Measurements from ENCODE around the gene PARVB.
A peak's percentile ranks its signal among the peaks of the same experiment; 100 is the strongest.

Gene PARVB

DNA sequence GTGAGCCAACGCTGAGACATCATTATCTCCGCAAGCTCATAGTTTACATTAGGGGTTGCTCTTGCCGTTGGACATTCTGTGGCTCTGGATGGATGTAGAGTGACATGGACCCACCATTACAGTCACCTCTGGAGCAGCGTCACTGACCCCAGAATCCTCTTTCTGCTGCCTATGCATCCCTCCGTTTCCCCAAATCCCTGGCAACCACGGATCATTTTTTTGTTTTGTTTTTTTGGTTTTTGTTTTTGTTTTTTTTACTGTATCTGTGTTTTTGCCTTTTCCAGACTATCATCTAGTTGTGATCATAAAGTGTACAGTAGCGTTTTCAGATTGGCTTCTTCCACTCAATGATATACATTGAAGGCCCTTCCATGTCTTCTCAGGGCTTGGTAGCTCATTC, 4.0 kb downstream of the PARVB start:
- no peak for DNase-seq (ENCODE audit: low spot score)

- DNase-seq (ENCODE audit: low spot score), result no peak
Observed at GRCh38 chr22:44029069-44029468, 5.0 kb downstream of the PARVB start.

- DNase-seq (ENCODE audit: low spot score), result no peak
Observed at GRCh38 chr22:44030051-44030701, 6.1 kb downstream of the PARVB start.

DNA sequence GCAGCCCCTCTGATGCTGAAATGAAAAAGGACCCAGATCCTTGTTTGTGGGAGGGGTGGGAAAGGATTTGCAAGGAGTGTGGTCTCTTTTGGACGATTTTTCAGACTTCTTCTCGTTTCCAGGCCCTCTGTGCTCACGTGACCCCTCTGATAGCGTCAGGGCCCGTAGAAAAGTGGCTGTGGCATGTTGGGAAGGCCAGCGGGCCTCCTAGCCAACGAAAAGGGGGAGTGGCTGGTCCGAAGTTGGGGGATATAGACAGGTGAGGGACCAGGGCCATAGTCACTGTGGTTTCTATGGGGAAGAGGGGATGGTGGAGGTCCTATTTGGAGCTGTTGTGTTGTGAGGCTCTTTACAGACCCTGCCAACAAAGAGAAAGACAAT, 6.6 kb downstream of the PARVB start:
- no peak for DNase-seq (ENCODE audit: low spot score)

DNA sequence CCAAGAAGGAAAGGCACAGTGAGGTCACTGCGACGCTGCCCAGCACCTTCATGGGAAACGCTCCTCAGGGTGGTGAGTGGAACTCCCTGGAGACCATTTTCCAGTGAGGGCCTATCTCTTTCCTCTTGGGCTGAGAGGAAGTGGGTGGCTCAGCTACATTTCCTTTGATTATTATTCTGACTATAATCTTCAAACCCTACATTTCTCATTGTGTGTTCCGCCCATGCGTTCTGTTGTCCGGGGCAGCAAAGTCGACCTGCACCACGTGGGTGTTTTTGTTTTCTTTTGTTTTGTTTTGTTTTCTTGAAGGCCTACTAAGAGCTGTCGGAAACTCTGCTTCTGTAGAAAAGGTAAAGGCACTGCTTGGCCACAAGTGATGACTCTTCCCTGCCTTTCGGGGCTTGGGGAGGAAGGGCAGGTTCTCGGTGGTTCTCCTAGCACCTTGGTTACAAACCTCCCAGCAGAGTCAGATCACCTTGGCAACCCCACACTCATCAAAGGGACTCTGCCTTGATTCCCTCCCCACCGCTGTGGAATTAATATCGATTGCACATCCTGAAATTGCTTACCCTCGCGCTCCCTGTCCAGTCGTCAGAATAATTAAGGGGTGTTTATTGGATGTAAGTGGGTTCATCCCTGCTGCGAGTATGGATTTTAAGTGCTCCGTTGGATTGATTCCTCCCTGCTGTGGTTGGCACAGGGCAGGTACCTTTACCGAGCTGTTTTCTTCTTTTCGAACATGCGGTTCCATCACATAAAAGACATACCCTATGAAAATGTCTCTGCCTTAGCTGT, 7.3 kb downstream of the PARVB start:
- no peak for DNase-seq (ENCODE audit: low spot score)

DNA sequence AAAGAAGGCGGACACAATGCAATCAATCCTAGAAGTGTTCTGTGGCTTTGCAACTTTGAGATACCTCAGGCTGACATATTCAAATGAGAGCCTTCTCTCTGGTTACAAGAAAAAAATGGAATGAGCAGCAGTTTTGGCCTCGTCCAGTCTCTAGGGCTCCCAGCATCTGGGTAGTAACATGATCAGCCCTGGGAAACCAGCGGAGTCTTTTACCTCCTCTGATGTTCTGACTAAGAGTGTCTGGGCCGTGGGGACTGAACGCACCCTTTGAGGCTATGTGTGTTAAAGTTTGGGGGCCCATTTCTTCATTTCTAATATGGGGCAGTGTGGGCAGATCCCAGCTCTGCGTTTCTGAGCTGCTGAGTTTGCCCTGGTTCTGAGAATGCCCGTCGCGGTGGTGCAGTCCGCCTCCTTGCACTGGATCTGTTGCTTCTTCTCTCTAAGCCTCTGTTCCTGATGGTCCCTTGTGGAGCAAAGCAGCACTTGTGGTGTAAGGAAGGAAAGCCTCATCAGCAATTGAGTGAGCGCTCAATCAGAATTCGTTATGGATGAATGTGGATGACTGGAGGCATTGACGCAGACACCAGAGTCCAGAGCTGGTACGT, 8.1 kb downstream of the PARVB start:
- no peak for DNase-seq (ENCODE audit: low spot score)

DNA sequence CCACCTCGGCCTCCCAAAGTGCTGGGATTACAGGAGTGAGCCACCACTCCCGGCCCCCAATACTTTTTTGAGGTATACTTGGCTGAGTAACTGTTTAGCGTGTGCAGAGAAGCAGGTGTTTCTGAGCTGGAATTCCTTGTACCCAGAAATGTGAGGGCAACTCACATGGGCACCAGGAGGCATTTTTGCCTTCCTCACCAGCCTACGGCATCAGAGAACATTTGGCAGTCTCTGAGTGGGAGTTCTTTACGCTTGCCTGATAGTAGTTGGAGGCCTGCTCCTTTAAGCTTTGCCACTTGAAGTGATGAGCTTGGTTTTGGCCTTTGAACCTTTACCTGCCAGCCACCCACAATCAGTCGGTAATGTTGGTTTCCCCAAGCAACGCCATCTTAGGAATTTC, 9.2 kb downstream of the PARVB start:
- no peak for DNase-seq (ENCODE audit: low spot score)

GRCh38 chr22:44033694-44034093, 9.6 kb downstream of the PARVB start:
- DNase-seq (ENCODE audit: low spot score), result no peak

GRCh38 chr22:44037519-44038375, 13.6 kb downstream of the PARVB start:
- no peak for DNase-seq (ENCODE audit: low spot score)

DNA sequence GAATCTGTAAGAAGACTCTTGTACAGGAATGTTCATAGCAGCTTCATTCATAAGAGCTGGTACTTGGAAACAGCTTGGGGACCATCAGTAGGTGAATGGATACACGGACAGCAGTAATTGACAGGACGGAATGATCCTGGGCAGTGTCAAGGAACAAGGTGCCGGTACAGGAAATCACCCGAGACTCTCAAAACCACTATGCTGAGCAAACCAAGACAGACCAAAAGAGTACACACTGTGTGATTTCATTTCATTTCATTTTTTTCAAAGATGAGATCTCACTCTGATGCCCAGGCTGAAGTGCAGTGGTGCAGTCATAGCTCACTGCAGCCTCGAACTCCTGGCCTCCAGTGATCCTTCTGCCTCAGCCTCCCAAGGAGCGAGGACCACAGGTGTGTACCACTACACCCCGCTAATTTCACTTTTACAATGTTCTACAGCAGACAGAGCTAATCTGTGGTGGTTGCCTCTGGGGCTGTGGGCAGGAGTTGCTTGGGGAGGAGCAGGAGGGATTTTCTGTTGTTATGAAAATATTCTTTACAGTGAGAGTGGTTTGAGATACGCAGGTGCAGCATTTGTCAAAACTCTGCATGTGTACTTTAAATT, 15.6 kb downstream of the PARVB start:
- DNase-seq (ENCODE audit: low spot score), result no peak

GRCh38 chr22:44042249-44043218, 18.4 kb downstream of the PARVB start:
- DNase-seq (ENCODE audit: low spot score), result no peak

DNA sequence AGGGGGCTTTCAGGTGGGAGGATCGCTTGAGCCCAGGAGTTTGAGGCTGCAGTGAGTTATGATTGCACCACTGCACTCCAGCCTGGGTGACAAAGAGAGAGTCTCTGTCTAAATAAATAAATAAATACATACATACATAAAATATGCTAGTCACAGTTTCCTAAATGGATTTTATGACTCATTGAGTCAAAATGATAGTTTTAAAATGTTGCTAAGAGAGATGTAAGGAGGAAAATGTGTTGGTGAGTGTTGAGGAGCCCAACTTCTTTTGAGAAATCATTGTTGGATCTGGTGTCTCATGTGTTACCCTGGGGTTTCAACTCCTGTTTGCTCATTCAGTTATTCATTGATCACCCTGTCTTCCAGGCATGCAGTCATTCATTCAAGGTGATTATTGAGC, 21.0 kb downstream of the PARVB start:
- DNase-seq (ENCODE audit: low spot score), result no peak

DNA sequence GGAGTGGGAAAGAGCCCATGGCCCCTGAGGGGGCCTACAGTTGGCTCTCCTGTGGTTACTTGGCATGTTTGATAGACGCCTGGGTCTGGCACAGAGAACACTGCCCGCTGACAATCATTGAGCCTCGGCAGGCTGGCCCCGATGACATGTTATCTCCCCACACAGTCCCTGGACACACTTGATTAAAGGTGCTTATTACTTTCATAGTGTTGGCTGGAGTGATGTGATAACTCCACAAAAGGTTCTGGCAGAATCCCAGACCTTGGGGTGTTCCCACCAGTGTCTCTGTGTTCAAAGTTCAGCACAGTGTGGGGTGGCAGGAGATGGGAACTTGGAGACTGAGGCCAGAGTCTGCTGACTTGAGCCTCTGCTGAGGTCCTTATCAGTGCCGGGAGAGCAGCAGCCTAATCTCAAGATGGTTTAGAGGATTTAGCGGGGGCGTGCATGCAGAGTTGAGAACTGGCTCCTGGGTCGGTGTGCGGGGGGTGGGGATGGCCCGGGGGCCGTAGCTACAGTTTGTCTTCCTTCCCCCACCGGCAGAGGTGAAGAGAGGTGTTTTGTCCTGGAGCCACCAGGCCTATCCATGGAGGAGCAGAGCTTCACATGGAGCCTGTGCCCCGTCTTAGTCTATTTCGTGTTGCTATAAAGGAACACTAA, 22.5 kb downstream of the PARVB start:
- DNase-seq (ENCODE audit: low spot score), result no peak

- no peak for DNase-seq (ENCODE audit: low spot score)
Observed at GRCh38 chr22:44047891-44048301, 23.8 kb downstream of the PARVB start.

- peak; percentile 47 for DNase-seq (ENCODE audit: low spot score)
Observed at GRCh38 chr22:44049486-44050231, 25.6 kb downstream of the PARVB start.

- DNase-seq (ENCODE audit: low spot score), result no peak
Observed at GRCh38 chr22:44050766-44051355, 26.8 kb downstream of the PARVB start.

- DNase-seq (ENCODE audit: low spot score), result no peak
Observed at GRCh38 chr22:44051358-44051757, 27.3 kb downstream of the PARVB start.

DNA sequence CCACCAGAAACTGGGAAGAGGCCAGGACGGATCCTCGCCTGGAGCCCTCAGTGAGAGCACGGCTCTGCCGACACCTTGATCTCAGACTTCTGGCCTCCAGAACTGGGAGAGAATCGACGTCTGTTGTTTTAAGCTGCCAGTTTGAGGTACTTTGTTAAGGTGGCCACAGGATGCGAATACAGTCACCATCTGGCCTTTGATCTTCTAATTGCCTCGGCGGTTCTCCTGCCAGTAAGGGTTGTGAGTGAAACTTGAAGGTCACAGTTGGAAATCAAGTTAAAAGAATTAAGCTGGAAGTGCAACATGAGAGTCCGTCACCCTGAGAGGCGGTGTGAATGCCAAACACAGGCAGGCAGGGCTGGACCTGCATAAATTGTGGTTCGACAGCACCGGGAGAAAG, 27.9 kb downstream of the PARVB start:
- DNase-seq (ENCODE audit: low spot score), result no peak

GRCh38 chr22:44055805-44056204, 31.7 kb downstream of the PARVB start:
- no peak for DNase-seq (ENCODE audit: low spot score)
